HG03196 (cell line): ENCODE measurements around the gene IFT172.
"Not testable (repeated sequence)": the region's sequence is repeated elsewhere in the genome, so short reads cannot be mapped to it uniquely, and the experiment has no call there.

Source experiments
- ATAC-seq: cut with Tn5 transposase; IDR thresholded peaks from one replicate; pipeline ENCODE4 v1.9.1; 2021; ENCODE audit not compliant: unreplicated experiment

The IFT172 gene

GRCh38 chr2:27427863-27428212, 61.7 kb downstream of the IFT172 start:
- no peak for ATAC-seq

DNA sequence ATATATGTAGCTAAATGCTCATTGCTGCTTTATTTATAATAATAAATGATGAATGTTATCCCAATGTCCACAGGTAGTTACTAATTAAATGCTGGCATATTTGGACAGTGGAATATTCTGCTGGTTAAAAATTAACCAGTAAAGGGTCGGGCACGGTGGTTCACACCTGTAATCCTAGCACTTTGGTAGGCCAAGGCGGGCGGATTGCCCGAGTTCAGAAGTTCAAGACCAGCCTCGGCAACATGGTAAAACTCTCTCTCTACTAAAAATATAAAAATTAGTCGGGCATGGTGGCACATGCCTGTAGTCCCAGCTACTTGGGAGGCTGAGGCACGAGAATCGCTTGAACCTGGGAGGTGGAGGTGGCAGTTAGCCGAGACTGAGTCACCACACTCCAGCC, 64.5 kb downstream of the IFT172 start:
- not testable (repeated sequence) for ATAC-seq

GRCh38 chr2:27422958-27423357, 66.6 kb downstream of the IFT172 start:
- ATAC-seq, result no peak

GRCh38 chr2:27421660-27422250, 67.8 kb downstream of the IFT172 start:
- no peak for ATAC-seq

DNA sequence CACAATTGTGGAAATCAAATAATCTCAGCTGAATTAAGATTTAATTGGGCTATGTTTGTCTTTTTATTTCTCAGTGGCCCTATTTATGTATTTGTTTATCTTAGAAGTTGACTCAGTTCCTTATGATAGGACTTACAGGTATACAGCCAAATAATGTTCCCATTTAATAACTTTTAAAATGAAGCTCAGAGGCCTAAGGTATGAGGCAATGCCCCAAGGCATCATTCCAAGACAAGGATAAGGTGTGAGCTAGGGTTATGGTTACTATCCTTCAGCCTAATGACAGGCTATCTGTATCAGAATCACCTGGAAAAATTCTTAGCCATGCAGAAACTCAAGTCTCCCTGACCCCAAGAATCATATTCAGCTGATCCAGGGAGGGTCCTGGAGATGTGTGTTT, 68.5 kb downstream of the IFT172 start:
- no peak for ATAC-seq

- ATAC-seq, result no peak
Observed at GRCh38 chr2:27416151-27416550, 73.4 kb downstream of the IFT172 start.

DNA sequence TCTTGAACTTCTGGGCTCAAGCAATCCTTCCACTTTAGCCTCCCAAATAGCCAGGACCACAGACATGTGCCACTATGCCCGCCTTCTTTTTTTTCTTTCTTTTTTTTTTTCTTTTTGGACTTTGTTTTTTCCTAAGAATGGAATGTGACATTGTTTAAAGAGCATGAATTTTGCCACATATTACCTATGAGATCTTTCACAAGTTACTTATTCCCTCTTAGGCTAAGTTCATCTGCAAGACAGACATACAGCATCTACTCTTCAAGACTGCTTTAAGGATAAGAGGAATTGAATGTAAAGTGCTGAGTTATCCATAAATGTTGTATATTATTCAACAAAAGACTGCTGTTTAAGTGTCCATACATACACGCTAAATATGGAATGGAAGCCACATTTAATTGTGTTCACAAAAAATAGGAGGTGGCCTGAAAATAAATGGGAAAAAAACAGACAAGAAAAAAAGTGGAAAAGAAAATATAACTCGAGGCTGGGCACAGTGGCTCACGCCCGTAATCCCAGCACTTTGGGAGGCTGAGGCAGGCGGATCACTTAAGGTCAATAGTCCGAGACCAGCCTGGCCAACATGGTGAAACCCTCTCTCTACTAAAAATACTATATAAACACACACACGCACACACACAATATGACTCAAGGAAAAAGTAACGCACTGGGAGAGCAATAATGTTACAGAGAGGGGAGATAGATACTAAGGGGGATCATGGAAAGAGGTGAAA, 77.0 kb downstream of the IFT172 start:
- no peak for ATAC-seq

GRCh38 chr2:27409321-27410073, 80.0 kb downstream of the IFT172 start, which contains the start of gene PPM1G:
Gene PPM1G (minus strand): TSS chr2:27409591. CDS start chr2:27409422, 169 bp downstream.
- peak; percentile 93 for ATAC-seq

- ATAC-seq, result peak; percentile 39
Observed at GRCh38 chr2:27408601-27409320, 80.8 kb downstream of the IFT172 start.

- no peak for ATAC-seq
Observed at GRCh38 chr2:27407798-27408491, 81.6 kb downstream of the IFT172 start.

DNA sequence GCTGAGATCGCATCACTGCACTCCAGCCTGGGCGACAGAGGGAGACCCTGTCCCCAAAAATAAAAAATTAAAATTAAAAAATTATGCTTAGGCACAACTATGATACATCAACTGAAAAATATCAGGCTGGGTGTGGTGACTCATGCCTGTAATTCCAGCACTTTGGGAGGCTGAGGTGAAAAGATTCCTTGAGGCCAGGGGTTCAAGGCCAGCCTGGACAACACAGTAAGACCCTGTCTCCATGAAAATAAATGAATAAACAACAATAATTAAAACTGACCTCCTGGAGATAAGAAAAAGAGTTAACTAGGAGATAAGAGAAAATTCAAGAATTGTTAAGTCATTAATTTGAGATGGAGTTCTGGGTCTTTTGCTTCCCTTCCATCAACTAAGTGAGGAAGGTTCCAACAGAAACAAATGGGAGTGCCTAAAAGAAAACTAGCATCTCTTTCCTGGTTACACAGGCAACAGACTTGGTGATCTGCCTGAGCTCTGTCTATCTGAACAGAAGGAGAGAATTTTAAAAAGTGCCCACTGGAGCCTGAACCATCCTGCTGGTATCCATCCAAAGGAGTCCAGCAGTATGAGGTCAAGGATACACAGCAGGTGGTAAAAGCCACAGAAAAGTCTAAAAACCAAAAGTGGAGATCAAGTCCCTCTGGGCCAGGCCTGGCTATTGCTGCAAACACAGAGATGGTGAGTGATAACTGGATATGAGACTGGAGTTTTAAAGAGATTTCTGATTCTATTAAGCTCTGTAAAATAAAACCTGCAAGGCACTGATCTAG, 89.0 kb downstream of the IFT172 start:
- no peak for ATAC-seq

- no peak for ATAC-seq
Observed at GRCh38 chr2:27398962-27399361, 90.6 kb downstream of the IFT172 start.
